MM.1S (cell line): ENCODE measurements around the gene PRKG1.

Experiments
- DNase-seq: peaks from one replicate; pipeline ENCODE4 v3.0.0-alpha.2; 2015
- H2AFZ ChIP-seq: fragments of 300-600 bp; sonication (generic); 2 replicates; pipeline ENCODE4 v1.6.0; 2016; ENCODE audit warnings: antibody characterized with exemption, low read length
- H3F3A ChIP-seq: fragments of 300-600 bp; sonication (generic); 2 replicates; pipeline ENCODE4 v1.6.1; 2016; ENCODE audit warnings: mild to moderate bottlenecking, antibody characterized with exemption, low read length, moderate library complexity, mixed read lengths; ENCODE audit not compliant: insufficient read depth
- H3K27ac ChIP-seq: fragments of 300-600 bp; sonication (generic); 2 replicates; pipeline ENCODE4 v1.5.1; 2016; ENCODE audit warnings: mild to moderate bottlenecking, low read length
- H3K27me3 ChIP-seq: fragments of 300-600 bp; sonication (generic); replicated peaks from 2 replicates; pipeline ENCODE4 v1.6.0; 2016; ENCODE audit warnings: low read length; ENCODE audit not compliant: insufficient read depth
- H3K36me3 ChIP-seq: fragments of 300-600 bp; sonication (generic); replicated peaks from 2 replicates; pipeline ENCODE4 v1.6.1; 2016; ENCODE audit warnings: mild to moderate bottlenecking, low read length, mixed read lengths; ENCODE audit not compliant: insufficient read depth
- H3K4me1 ChIP-seq: fragments of 300-600 bp; sonication (generic); 2 replicates; pipeline ENCODE4 v1.6.1; 2016; ENCODE audit warnings: low read length, mixed read lengths
- H3K4me2 ChIP-seq: fragments of 300-600 bp; sonication (generic); 2 replicates; pipeline ENCODE4 v1.6.0; 2016; ENCODE audit warnings: low read depth, low read length
- H3K4me3 ChIP-seq: fragments of 300-600 bp; sonication (generic); 2 replicates; pipeline ENCODE4 v1.5.1; 2016; ENCODE audit warnings: low read length, mixed read lengths
- H3K79me2 ChIP-seq: fragments of 300-600 bp; sonication (generic); 2 replicates; pipeline ENCODE4 v1.6.1; 2016; ENCODE audit warnings: mixed run types, low read length, mixed read lengths
- H3K9ac ChIP-seq: fragments of 300-600 bp; sonication (generic); 2 replicates; pipeline ENCODE4 v1.6.1; 2016; ENCODE audit warnings: low read length, mixed read lengths
- H3K9me2 ChIP-seq: fragments of 300-600 bp; sonication (generic); replicated peaks from 2 replicates; pipeline ENCODE4 v1.6.1; 2016; ENCODE audit warnings: mild to moderate bottlenecking, low read length, mixed read lengths; ENCODE audit not compliant: insufficient read depth
- H3K9me3 ChIP-seq: fragments of 300-600 bp; sonication (generic); replicated peaks from 2 replicates; pipeline ENCODE4 v1.6.1; 2016; ENCODE audit warnings: mild to moderate bottlenecking, low read length, mixed read lengths; ENCODE audit not compliant: insufficient read depth
- H4K20me1 ChIP-seq: fragments of 300-600 bp; sonication (generic); 2 replicates; pipeline ENCODE4 v1.6.1; 2016; ENCODE audit warnings: mild to moderate bottlenecking, low read length, moderate library complexity, mixed read lengths; ENCODE audit not compliant: insufficient read depth
- EZH2 ChIP-seq: fragments of 300-600 bp; sonication (generic); optimal IDR thresholded peaks from 2 replicates; pipeline ENCODE3; 2017; ENCODE audit warnings: low read depth, mild to moderate bottlenecking, antibody characterized with exemption, low read length, mixed read lengths
- EZH2phosphoT487 ChIP-seq: fragments of 300-600 bp; sonication (generic); IDR thresholded peaks from 2 replicates; pipeline ENCODE4 v1.6.1; 2018; ENCODE audit warnings: antibody characterized with exemption, low read length
- TF ChIP-seq, protein P1 (sequence below): fragments of 300-600 bp; sonication (generic); IDR thresholded peaks from 2 replicates; pipeline ENCODE4 v1.5.1; 2016; ENCODE audit warnings: antibody characterized with exemption, low read length, mixed read lengths

Gene PRKG1

DNA sequence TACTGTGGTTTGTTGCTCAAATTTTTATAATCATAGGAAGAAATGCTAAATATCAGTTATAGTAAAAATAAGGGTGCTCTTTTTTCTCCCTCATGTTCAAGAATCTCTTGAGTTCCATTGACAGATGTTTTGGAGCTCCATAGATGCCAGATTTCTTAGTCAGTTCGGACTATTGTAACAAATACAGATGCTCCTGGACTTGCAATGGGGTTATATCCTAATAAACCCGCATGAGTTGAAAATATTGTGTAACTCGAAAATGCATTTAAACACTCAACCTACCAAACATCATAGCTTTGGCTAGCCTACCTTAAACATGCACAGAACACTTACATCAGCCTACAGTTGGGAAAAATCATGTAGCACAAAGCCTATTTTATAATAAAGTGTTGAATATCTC lies 725.8 kb downstream of the PRKG1 start:
- H3F3A ChIP-seq = no peaks in the 10 kb centered on the region
- TF ChIP-seq EZH2phosphoT487 (no peak), EZH2 (no peak)
- TF ChIP-seq, protein P1, sequence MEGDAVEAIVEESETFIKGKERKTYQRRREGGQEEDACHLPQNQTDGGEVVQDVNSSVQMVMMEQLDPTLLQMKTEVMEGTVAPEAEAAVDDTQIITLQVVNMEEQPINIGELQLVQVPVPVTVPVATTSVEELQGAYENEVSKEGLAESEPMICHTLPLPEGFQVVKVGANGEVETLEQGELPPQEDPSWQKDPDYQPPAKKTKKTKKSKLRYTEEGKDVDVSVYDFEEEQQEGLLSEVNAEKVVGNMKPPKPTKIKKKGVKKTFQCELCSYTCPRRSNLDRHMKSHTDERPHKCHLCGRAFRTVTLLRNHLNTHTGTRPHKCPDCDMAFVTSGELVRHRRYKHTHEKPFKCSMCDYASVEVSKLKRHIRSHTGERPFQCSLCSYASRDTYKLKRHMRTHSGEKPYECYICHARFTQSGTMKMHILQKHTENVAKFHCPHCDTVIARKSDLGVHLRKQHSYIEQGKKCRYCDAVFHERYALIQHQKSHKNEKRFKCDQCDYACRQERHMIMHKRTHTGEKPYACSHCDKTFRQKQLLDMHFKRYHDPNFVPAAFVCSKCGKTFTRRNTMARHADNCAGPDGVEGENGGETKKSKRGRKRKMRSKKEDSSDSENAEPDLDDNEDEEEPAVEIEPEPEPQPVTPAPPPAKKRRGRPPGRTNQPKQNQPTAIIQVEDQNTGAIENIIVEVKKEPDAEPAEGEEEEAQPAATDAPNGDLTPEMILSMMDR = no peak

DNA sequence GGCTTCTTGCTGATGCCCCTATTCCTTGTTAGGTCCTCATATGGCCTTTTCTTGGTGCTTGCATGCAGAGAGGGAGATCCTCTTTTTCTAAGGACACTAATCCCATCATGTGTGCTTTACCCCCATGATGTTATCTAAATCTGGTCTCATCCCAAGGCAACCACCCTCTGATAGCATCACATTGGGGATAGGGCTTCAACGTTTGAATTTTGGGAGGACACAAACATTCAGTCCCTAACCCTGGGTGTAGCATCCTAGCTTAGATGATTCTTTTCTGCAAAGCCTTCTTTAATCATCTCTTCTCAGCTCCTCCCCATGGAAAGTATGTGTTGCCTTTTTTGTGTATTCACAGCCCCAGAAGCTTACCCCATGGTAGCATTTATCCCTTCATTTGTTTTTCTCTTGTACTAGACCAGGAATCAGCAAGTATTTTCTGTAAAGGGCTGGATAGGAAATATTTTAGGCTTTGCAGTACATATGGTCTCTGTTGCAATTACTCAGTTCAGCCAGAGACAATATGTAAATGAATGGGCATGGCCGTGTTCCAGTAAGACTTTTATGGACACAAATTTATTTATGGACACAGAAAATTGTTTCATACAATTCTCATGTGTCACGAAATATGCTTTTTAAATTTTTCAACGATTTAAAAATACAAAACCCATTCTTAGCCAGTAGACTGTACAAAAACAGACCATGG lies 726.6 kb downstream of the PRKG1 start:
- DNase-seq = no peak
- no peaks in the 10 kb centered on the region for H3K4me1 ChIP-seq
- H2AFZ ChIP-seq = no peak overlapping the region
- no peaks in the 10 kb centered on the region for H3K9me2 ChIP-seq
- H3K27ac ChIP-seq = no peak overlapping the region
- no peak overlapping the region for H3K4me3 ChIP-seq
- no peak overlapping the region for H3K9ac ChIP-seq
- H3K79me2 ChIP-seq = no peaks in the 10 kb centered on the region
- no peak overlapping the region for H3K4me2 ChIP-seq
- no peaks in the 10 kb centered on the region for H3K27me3 ChIP-seq
- no peaks in the 10 kb centered on the region for H4K20me1 ChIP-seq
- H3K9me3 ChIP-seq = no peaks in the 10 kb centered on the region
- no peaks in the 10 kb centered on the region for H3F3A ChIP-seq
- no peaks in the 10 kb centered on the region for H3K36me3 ChIP-seq
- TF ChIP-seq, protein P1 = no peak
- no peak for TF ChIP-seq EZH2
- TF ChIP-seq EZH2phosphoT487 = no peak

More for the DNA sequence above, 725.8 kb downstream of the PRKG1 start:
- Histone ChIP-seq H3K27me3 (no peaks in the 10 kb centered on the region), H3K4me2 (no peak overlapping the region), H3K4me3 (no peak overlapping the region), H3K9ac (no peak overlapping the region), H3K4me1 (no peaks in the 10 kb centered on the region), H3K79me2 (no peaks in the 10 kb centered on the region), H3K9me3 (no peaks in the 10 kb centered on the region), H3K9me2 (no peaks in the 10 kb centered on the region), H3K27ac (no peak overlapping the region), H3K36me3 (no peaks in the 10 kb centered on the region), H2AFZ (no peak overlapping the region), H4K20me1 (no peaks in the 10 kb centered on the region)
- DNase-seq = no peak

DNA sequence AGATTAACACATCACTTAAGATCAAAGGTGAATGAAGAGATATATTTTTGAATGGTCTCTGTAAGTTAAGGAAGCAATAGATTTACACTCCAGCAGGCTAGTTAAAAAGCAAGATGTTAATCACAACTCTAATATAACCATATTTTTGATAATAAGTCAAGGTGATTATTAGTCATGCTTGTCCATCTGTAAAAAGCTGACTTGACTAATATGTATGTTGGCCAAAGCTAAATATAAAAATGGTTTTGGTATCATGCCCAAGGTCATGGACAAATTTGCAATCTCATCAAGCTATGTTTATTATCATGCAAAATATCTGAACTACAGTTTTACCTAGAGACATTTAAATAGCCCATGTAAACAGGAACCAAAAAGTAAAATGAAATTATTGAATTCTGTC lies 727.7 kb downstream of the PRKG1 start:
- Histone ChIP-seq H3K9ac (no peak overlapping the region), H3K4me2 (no peak overlapping the region), H3K27ac (no peak overlapping the region), H3K79me2 (no peaks in the 10 kb centered on the region), H3K9me3 (no peaks in the 10 kb centered on the region), H3F3A (no peaks in the 10 kb centered on the region), H3K27me3 (no peaks in the 10 kb centered on the region), H2AFZ (no peak overlapping the region), H3K9me2 (no peaks in the 10 kb centered on the region), H3K4me3 (no peak overlapping the region), H3K4me1 (no peaks in the 10 kb centered on the region), H4K20me1 (no peaks in the 10 kb centered on the region), H3K36me3 (no peaks in the 10 kb centered on the region)
- no peak for DNase-seq
- TF ChIP-seq, protein P1 = no peak
- no peak for TF ChIP-seq EZH2
- no peak for TF ChIP-seq EZH2phosphoT487
